H1 (cell line): ENCODE data around the gene DPP4.

Source experiments
- KDM1A ChIP-seq: fragments of 200-600, 300-600 bp; sonication (generic); IDR thresholded peaks from 2 replicates; pipeline ENCODE4 v1.7.1; 2016; ENCODE audit warnings: mild to moderate bottlenecking, low read length, borderline replicate concordance
- POLR2AphosphoS5 ChIP-seq: IDR thresholded peaks from 2 replicates; pipeline ENCODE4 v1.6.1; 2011; ENCODE audit warnings: low read depth, low read length
- RFX5 ChIP-seq: IDR thresholded peaks from 2 replicates; pipeline ENCODE4 v1.6.1; 2011; ENCODE audit warnings: low read depth, low read length, improper control_type of control experiment, borderline replicate concordance
- RXRA ChIP-seq: IDR thresholded peaks from 2 replicates; pipeline ENCODE4 v1.6.1; 2011; ENCODE audit warnings: low read depth, mild to moderate bottlenecking, low read length, moderate library complexity; ENCODE audit not compliant: insufficient read depth
- SP4 ChIP-seq: IDR thresholded peaks from 2 replicates; pipeline ENCODE4 v1.6.1; 2012; ENCODE audit warnings: low read length, inconsistent platforms

DNA sequence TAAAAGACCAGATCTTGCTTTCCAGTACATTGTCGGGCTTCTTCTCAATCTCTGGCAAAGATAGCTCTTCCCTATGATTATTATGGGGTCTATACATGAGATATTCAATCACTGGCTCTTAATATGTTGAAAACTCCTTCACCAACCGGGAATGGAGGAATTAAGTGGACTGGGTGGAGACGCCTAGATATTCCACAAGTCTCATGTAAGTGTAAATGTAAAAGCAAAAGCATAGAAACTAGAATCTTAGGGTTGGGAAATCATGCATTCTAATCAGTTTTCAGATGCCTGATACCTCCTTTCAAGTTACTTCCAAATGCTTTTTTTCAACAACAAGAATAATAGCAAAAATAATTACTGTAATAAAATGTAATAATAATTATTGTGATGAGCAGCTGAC is 38.0 kb downstream of the DPP4 start:
- TF ChIP-seq RFX5 (no peak), SP4 (no peak), POLR2AphosphoS5 (no peak), KDM1A (no peak), RXRA (no peak)
